ENCODE results near the gene NPAS2.

DNA sequence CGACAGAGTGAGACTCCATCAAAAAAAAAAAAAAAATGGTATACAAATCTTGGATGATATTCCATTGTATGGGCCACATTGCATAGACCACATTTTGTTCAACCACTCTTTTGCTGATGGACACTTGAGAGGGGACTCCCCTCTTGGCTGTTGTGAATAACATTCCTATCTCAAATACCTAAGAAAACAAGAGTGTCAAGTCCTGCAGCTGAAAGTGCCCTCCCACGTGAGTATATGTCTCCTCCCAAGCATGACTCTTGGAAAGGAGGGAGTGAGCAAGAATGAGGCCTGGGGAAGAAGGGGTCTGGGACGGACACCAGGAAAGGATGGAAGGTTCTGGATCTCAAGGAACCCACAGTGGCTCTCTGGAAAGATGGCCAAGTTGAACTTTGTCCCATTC lies 36.0 kb upstream of the NPAS2 start:
- TF ChIP-seq, protein P1, sequence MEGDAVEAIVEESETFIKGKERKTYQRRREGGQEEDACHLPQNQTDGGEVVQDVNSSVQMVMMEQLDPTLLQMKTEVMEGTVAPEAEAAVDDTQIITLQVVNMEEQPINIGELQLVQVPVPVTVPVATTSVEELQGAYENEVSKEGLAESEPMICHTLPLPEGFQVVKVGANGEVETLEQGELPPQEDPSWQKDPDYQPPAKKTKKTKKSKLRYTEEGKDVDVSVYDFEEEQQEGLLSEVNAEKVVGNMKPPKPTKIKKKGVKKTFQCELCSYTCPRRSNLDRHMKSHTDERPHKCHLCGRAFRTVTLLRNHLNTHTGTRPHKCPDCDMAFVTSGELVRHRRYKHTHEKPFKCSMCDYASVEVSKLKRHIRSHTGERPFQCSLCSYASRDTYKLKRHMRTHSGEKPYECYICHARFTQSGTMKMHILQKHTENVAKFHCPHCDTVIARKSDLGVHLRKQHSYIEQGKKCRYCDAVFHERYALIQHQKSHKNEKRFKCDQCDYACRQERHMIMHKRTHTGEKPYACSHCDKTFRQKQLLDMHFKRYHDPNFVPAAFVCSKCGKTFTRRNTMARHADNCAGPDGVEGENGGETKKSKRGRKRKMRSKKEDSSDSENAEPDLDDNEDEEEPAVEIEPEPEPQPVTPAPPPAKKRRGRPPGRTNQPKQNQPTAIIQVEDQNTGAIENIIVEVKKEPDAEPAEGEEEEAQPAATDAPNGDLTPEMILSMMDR (IDR thresholded peaks at IDR 0.05; ENCODE audit: low read depth, low read length): no peak
- no peak for TF ChIP-seq EZH2phosphoT487 (IDR thresholded peaks at IDR 0.05; ENCODE audit: low read depth)
